Hepatocyte (in vitro differentiated cells): ENCODE results near the gene RASAL2. TPM values are rescaled to one million over a fixed set of nuclear protein-coding genes. Genes with fewer than 3 reads are reported as not detected.

Experiments
- DNase-seq: peaks from one replicate; pipeline ENCODE4 v3.0.0-alpha.2; 2016; ENCODE audit warnings: low spot score
- H2AFZ ChIP-seq: fragments of 200-600 bp; sonication (generic); 2 replicates; pipeline ENCODE4 v1.6.0; 2016; ENCODE audit warnings: antibody characterized with exemption, mild to moderate bottlenecking
- H3K27ac ChIP-seq: fragments of 200-600 bp; sonication (generic); 2 replicates; pipeline ENCODE4 v1.5.1; 2016; ENCODE audit warnings: mild to moderate bottlenecking
- H3K27me3 ChIP-seq: fragments of 200-600 bp; sonication (generic); 2 replicates; pipeline ENCODE4 v1.6.1; 2016
- H3K36me3 ChIP-seq: fragments of 200-600 bp; sonication (generic); replicated peaks from 2 replicates; pipeline ENCODE4 v1.5.1; 2016; ENCODE audit warnings: low read depth; ENCODE audit not compliant: insufficient read depth
- H3K4me1 ChIP-seq: fragments of 200-600 bp; sonication (generic); 2 replicates; pipeline ENCODE4 v1.5.1; 2016; ENCODE audit warnings: mild to moderate bottlenecking, moderate library complexity; ENCODE audit not compliant: insufficient read depth
- H3K4me2 ChIP-seq: fragments of 200-600 bp; sonication (generic); 2 replicates; pipeline ENCODE4 v1.6.0; 2016
- H3K4me3 ChIP-seq: fragments of 200-600 bp; sonication (generic); 2 replicates; pipeline ENCODE4 v1.5.1; 2016; ENCODE audit warnings: mild to moderate bottlenecking
- H3K79me2 ChIP-seq: fragments of 200-600 bp; sonication (generic); 2 replicates; pipeline ENCODE4 v1.6.0; 2017; ENCODE audit warnings: mild to moderate bottlenecking
- H3K9me2 ChIP-seq: fragments of 200-600 bp; sonication (generic); replicated peaks from 2 replicates; pipeline ENCODE4 v1.6.0; 2017; ENCODE audit warnings: mild to moderate bottlenecking; ENCODE audit not compliant: insufficient read depth
- H3K9me3 ChIP-seq: fragments of 200-600 bp; sonication (generic); 2 replicates; pipeline ENCODE4 v1.5.1; 2016; ENCODE audit warnings: low read depth, mild to moderate bottlenecking
- H4K20me1 ChIP-seq: fragments of 200-600 bp; sonication (generic); 2 replicates; pipeline ENCODE4 v1.6.0; 2016; ENCODE audit warnings: mild to moderate bottlenecking; ENCODE audit not compliant: insufficient read depth, poor library complexity, severe bottlenecking
- CTCF ChIP-seq: fragments of 200-600 bp; sonication (generic); IDR thresholded peaks from 2 replicates; pipeline ENCODE4 v1.5.1; 2016; ENCODE audit warnings: antibody characterized with exemption, mild to moderate bottlenecking; ENCODE audit not compliant: poor library complexity
- EZH2 ChIP-seq: fragments of 200-600 bp; sonication (generic); IDR thresholded peaks from 2 replicates; pipeline ENCODE4 v1.6.1; 2016; ENCODE audit warnings: antibody characterized with exemption, mild to moderate bottlenecking, borderline replicate concordance
- EZH2phosphoT487 ChIP-seq: fragments of 200-600 bp; sonication (generic); IDR thresholded peaks from one replicate; pipeline ENCODE4 v1.6.1; 2018; ENCODE audit warnings: antibody characterized with exemption, mild to moderate bottlenecking, low read depth, moderate library complexity; ENCODE audit not compliant: unreplicated experiment, severe bottlenecking
- WGBS: methylation state at CpG from one replicate; pipeline ENCODE4 v1.1.6; 2016; ENCODE audit warnings: low lambda C conversion rate; ENCODE audit errors: missing lambda C conversion rate; 5-methylcytosine and 5-hydroxymethylcytosine counted together
- polyA plus RNA-seq: library from polyadenylated mRNA; unstranded; fragments of >200 nt; fragmentation: Nextera tagmentation; extraction: Ambion mirVana; gene quantifications from 2 replicates; pipeline ENCODE4 v1.2.1, GENCODE V29; 2016
- total RNA-seq: library from RNA; depleted of rRNA; stranded (reverse); fragments of >200 nt; gene quantifications from 2 replicates; pipeline ENCODE4 v1.2.3, GENCODE V29; 2014

The RASAL2 gene
- total and polyA plus RNA-seq, 2 experiments from 2014 or later, result 8.7 to 24.0 TPM

- Histone ChIP-seq H3K36me3 (no peaks in the 10 kb centered on the region), H3K9me3 (no peaks in the 10 kb centered on the region), H3K27me3 (no peaks in the 10 kb centered on the region), H3K4me1 (no peaks in the 10 kb centered on the region), H3K27ac (no peak overlapping the region), H4K20me1 (no peaks in the 10 kb centered on the region), H2AFZ (no peak overlapping the region), H3K9me2 (no peaks in the 10 kb centered on the region), H3K4me2 (no peak overlapping the region), H3K4me3 (no peak overlapping the region), H3K79me2 (peaks cover 36% of the 10 kb centered on the region)
- DNase-seq, result no peak
- TF ChIP-seq EZH2phosphoT487, result no peak
- 93% methylated on average over 4 of the region's 4 CpGs for WGBS
Measured at GRCh38 chr1:178362747-178363146, 268.8 kb downstream of the RASAL2 start.

- no peaks in the 10 kb centered on the region for H3K27me3 ChIP-seq
- no peak for TF ChIP-seq EZH2
- no peak for TF ChIP-seq EZH2phosphoT487
- no peak for TF ChIP-seq CTCF
- 67% methylated on average over 1 of the region's 1 CpG for WGBS
- no peaks in the 10 kb centered on the region for H3K9me3 ChIP-seq
- H4K20me1 ChIP-seq, result no peaks in the 10 kb centered on the region
- H2AFZ ChIP-seq, result no peak overlapping the region
- H3K36me3 ChIP-seq, result no peaks in the 10 kb centered on the region
- DNase-seq, result no peak
- H3K79me2 ChIP-seq, result peaks cover 31% of the 10 kb centered on the region
- H3K4me1 ChIP-seq, result no peaks in the 10 kb centered on the region
- H3K4me2 ChIP-seq, result no peak overlapping the region
- no peak overlapping the region for H3K27ac ChIP-seq
- H3K4me3 ChIP-seq, result no peak overlapping the region
- no peaks in the 10 kb centered on the region for H3K9me2 ChIP-seq
Measured at GRCh38 chr1:178364782-178365181, 270.9 kb downstream of the RASAL2 start.

GRCh38 chr1:178367151-178367550, 273.2 kb downstream of the RASAL2 start:
- Histone ChIP-seq H3K36me3 (no peaks in the 10 kb centered on the region), H3K4me1 (no peaks in the 10 kb centered on the region), H3K79me2 (peaks cover 16% of the 10 kb centered on the region), H2AFZ (no peak overlapping the region), H3K27me3 (no peaks in the 10 kb centered on the region), H4K20me1 (no peaks in the 10 kb centered on the region), H3K9me2 (no peaks in the 10 kb centered on the region), H3K27ac (no peak overlapping the region), H3K4me3 (no peak overlapping the region), H3K4me2 (no peak overlapping the region), H3K9me3 (no peaks in the 10 kb centered on the region)
- DNase-seq, result no peak
- no peak for TF ChIP-seq EZH2phosphoT487
- no peak for TF ChIP-seq EZH2
- TF ChIP-seq CTCF, result no peak

- H4K20me1 ChIP-seq, result no peaks in the 10 kb centered on the region
Measured at GRCh38 chr1:178368208-178368607, 274.3 kb downstream of the RASAL2 start.

More at GRCh38 chr1:178368208-178368607, 274.3 kb downstream of the RASAL2 start:
- no peak overlapping the region for H2AFZ ChIP-seq
- H3K4me3 ChIP-seq, result no peak overlapping the region
- no peaks in the 10 kb centered on the region for H3K4me1 ChIP-seq
- H3K9me3 ChIP-seq, result no peaks in the 10 kb centered on the region
- no peak overlapping the region for H3K4me2 ChIP-seq
- no peak overlapping the region for H3K27ac ChIP-seq
- DNase-seq, result no peak
- no peaks in the 10 kb centered on the region for H3K9me2 ChIP-seq
- no peaks in the 10 kb centered on the region for H3K27me3 ChIP-seq
- H3K79me2 ChIP-seq, result peaks cover 8% of the 10 kb centered on the region
- no peak for TF ChIP-seq EZH2
- no peak for TF ChIP-seq CTCF
- TF ChIP-seq EZH2phosphoT487, result no peak
- H3K36me3 ChIP-seq, result no peaks in the 10 kb centered on the region
- 81% methylated on average over 3 of the region's 3 CpGs for WGBS
